AG20443 (cell line): ENCODE data around the gene KRT25.
A peak's percentile ranks its signal among the peaks of the same experiment; 100 is the strongest.

ENCODE experiments used
- DNase-seq: peaks from one replicate; pipeline ENCODE4 v3.0.0; 2012; ENCODE audit warnings: low spot score, mixed read lengths

Gene KRT25

GRCh38 chr17:40755231-40755630, at the start of gene KRT25:
Gene KRT25, minus strand, starts transcription at chr17:40755331. Its CDS starts 60 bp downstream, at chr17:40755271.
- DNase-seq: no peak

GRCh38 chr17:40803617-40804082, 48.5 kb upstream of the KRT25 start:
- peak; percentile 91 for DNase-seq

GRCh38 chr17:40801157-40801556, 46.0 kb upstream of the KRT25 start:
- DNase-seq: no peak

GRCh38 chr17:40800381-40800780, 45.2 kb upstream of the KRT25 start:
- no peak for DNase-seq

- no peak for DNase-seq
Observed at GRCh38 chr17:40799859-40800258, 44.7 kb upstream of the KRT25 start, which contains the start of gene KRT28. Gene KRT28, minus strand, starts transcription at chr17:40799959. Its CDS starts 66 bp downstream, at chr17:40799893.

GRCh38 chr17:40796846-40797245, 41.7 kb upstream of the KRT25 start:
- no peak for DNase-seq

GRCh38 chr17:40795019-40795667, 40.0 kb upstream of the KRT25 start:
- DNase-seq: no peak

GRCh38 chr17:40794466-40794865, 39.3 kb upstream of the KRT25 start:
- DNase-seq: no peak

GRCh38 chr17:40793832-40794231, 38.7 kb upstream of the KRT25 start:
- no peak for DNase-seq

GRCh38 chr17:40791787-40792436, 36.8 kb upstream of the KRT25 start:
- DNase-seq: peak; percentile 47

GRCh38 chr17:40791111-40791510, 36.0 kb upstream of the KRT25 start:
- DNase-seq: no peak

GRCh38 chr17:40782450-40782849, 27.3 kb upstream of the KRT25 start, which contains the start of gene KRT27:
Gene KRT27, minus strand, starts transcription at chr17:40782550. Its CDS starts 57 bp downstream, at chr17:40782493.
- no peak for DNase-seq

GRCh38 chr17:40779181-40779909, 24.2 kb upstream of the KRT25 start:
- peak; percentile 17 for DNase-seq

GRCh38 chr17:40778461-40778860, 23.3 kb upstream of the KRT25 start:
- no peak for DNase-seq

GRCh38 chr17:40777971-40778370, 22.8 kb upstream of the KRT25 start:
- no peak for DNase-seq

- DNase-seq: no peak
Observed at GRCh38 chr17:40777459-40777858, 22.3 kb upstream of the KRT25 start.

- DNase-seq: no peak
Observed at GRCh38 chr17:40775945-40776344, 20.8 kb upstream of the KRT25 start.

GRCh38 chr17:40772101-40772500, 17.0 kb upstream of the KRT25 start, which contains the start of gene KRT26:
Gene KRT26, minus strand, starts transcription at chr17:40772201. Its CDS starts 88 bp downstream, at chr17:40772113.
- no peak for DNase-seq

GRCh38 chr17:40765657-40766056, 10.5 kb upstream of the KRT25 start:
- no peak for DNase-seq

GRCh38 chr17:40763752-40764151, 8.6 kb upstream of the KRT25 start:
- no peak for DNase-seq

- no peak for DNase-seq
Observed at GRCh38 chr17:40760105-40761016, 5.2 kb upstream of the KRT25 start.

GRCh38 chr17:40753804-40754203, 1.3 kb downstream of the KRT25 start:
- DNase-seq: no peak
